ENCODE data around the gene MS4A8.

MS4A8 gene

GRCh38 chr11:60724420-60724819 lies 25.0 kb downstream of the MS4A8 start, which contains the start of gene MS4A18:
MS4A18 (plus strand) TSS chr11:60724720.
- Histone ChIP-seq H3K9me3 (ENCODE audit: control insufficient read depth, insufficient read depth, low read length) (no peaks in the 10 kb centered on the region), H3K79me2 (ENCODE audit: control insufficient read depth, low read length) (no peaks in the 10 kb centered on the region), H3K27ac (ENCODE audit: low read depth, low read length) (no peak within 1 kb of the TSS), H3K36me3 (ENCODE audit: control insufficient read depth, low read length) (no peaks in the 10 kb centered on the region), H3K4me1 (ENCODE audit: control insufficient read depth, low read length) (no peaks in the 10 kb centered on the region), H3K27me3 (ENCODE audit: control insufficient read depth, low read length) (peaks cover 6% of the 10 kb centered on the region; the same call in 1 of the 2 replicates), H3K4me2 (ENCODE audit: low read length) (no peak within 1 kb of the TSS), H3K4me3 (ENCODE audit: low read length) (no peak within 1 kb of the TSS), H4K20me1 (ENCODE audit: control insufficient read depth, insufficient read depth, low read depth, low read length) (no peaks in the 10 kb centered on the region), H3F3A (ENCODE audit: control insufficient read depth, insufficient read depth) (no peaks in the 10 kb centered on the region), H3K9me2 (replicated peaks; ENCODE audit: control insufficient read depth, low read length) (no peaks in the 10 kb centered on the region)
- TF ChIP-seq EZH2phosphoT487 (IDR thresholded peaks at IDR 0.05; ENCODE audit: borderline replicate concordance, low read length) (no peak), CTCF (IDR thresholded peaks at IDR 0.05; ENCODE audit: low read depth, low read length, poor library complexity, severe bottlenecking) (no peak)

- H3K9me2 ChIP-seq (replicated peaks; ENCODE audit: control insufficient read depth, low read length) = no peaks in the 10 kb centered on the region
- H3K36me3 ChIP-seq (ENCODE audit: control insufficient read depth, low read length) = no peaks in the 10 kb centered on the region
- no peaks in the 10 kb centered on the region for H3K9me3 ChIP-seq (ENCODE audit: control insufficient read depth, insufficient read depth, low read length)
- H4K20me1 ChIP-seq (ENCODE audit: control insufficient read depth, insufficient read depth, low read depth, low read length) = no peaks in the 10 kb centered on the region
- no peaks in the 10 kb centered on the region for H3F3A ChIP-seq (ENCODE audit: control insufficient read depth, insufficient read depth)
- H3K4me3 ChIP-seq (ENCODE audit: low read length) = no peak overlapping the region
- peaks cover 8% of the 10 kb centered on the region; the same call in 1 of the 2 replicates for H3K27me3 ChIP-seq (ENCODE audit: control insufficient read depth, low read length)
- TF ChIP-seq EZH2phosphoT487 (IDR thresholded peaks at IDR 0.05; ENCODE audit: borderline replicate concordance, low read length) = no peak
- TF ChIP-seq CTCF (IDR thresholded peaks at IDR 0.05; ENCODE audit: low read depth, low read length, poor library complexity, severe bottlenecking) = no peak
- no peaks in the 10 kb centered on the region for H3K79me2 ChIP-seq (ENCODE audit: control insufficient read depth, low read length)
- H3K4me1 ChIP-seq (ENCODE audit: control insufficient read depth, low read length) = no peaks in the 10 kb centered on the region
- no peak overlapping the region for H3K4me2 ChIP-seq (ENCODE audit: low read length)
- H3K27ac ChIP-seq (ENCODE audit: low read depth, low read length) = no peak overlapping the region
Observed at GRCh38 chr11:60725592-60725991, 26.2 kb downstream of the MS4A8 start.

GRCh38 chr11:60731586-60731985 lies 32.2 kb downstream of the MS4A8 start:
- no peak overlapping the region for H3K4me3 ChIP-seq (ENCODE audit: low read length)
- no peak overlapping the region for H3K27ac ChIP-seq (ENCODE audit: low read depth, low read length)
- no peaks in the 10 kb centered on the region for H3F3A ChIP-seq (ENCODE audit: control insufficient read depth, insufficient read depth)
- no peaks in the 10 kb centered on the region for H3K79me2 ChIP-seq (ENCODE audit: control insufficient read depth, low read length)
- H3K27me3 ChIP-seq (ENCODE audit: control insufficient read depth, low read length) = peaks cover 8% of the 10 kb centered on the region; the same call in 1 of the 2 replicates
- H3K9me3 ChIP-seq (ENCODE audit: control insufficient read depth, insufficient read depth, low read length) = no peaks in the 10 kb centered on the region
- TF ChIP-seq CTCF (IDR thresholded peaks at IDR 0.05; ENCODE audit: low read depth, low read length, poor library complexity, severe bottlenecking) (no peak), EZH2phosphoT487 (IDR thresholded peaks at IDR 0.05; ENCODE audit: borderline replicate concordance, low read length) (no peak)
- no peaks in the 10 kb centered on the region for H4K20me1 ChIP-seq (ENCODE audit: control insufficient read depth, insufficient read depth, low read depth, low read length)
- no peak overlapping the region for H3K4me2 ChIP-seq (ENCODE audit: low read length)
- no peaks in the 10 kb centered on the region for H3K4me1 ChIP-seq (ENCODE audit: control insufficient read depth, low read length)
- H3K9me2 ChIP-seq (replicated peaks; ENCODE audit: control insufficient read depth, low read length) = no peaks in the 10 kb centered on the region
- no peaks in the 10 kb centered on the region for H3K36me3 ChIP-seq (ENCODE audit: control insufficient read depth, low read length)

All from DOHH2 (cell line).